Esophagus squamous epithelium (tissue), 5 donors: ENCODE measurements around the gene SLC19A1. TPM values are rescaled to one million over a fixed set of nuclear protein-coding genes. Genes with fewer than 3 reads are reported as not detected.

Experiments used
- DNase-seq: peaks from one replicate; lab custom pipeline; 2025; lab: John Stamatoyannopoulos, UW
- H3K27ac ChIP-seq, 4 donors: fragments of 200-600 bp; sonication (generic); one replicate each; pipeline ENCODE4 v1.5.1; 2016 to 2019; ENCODE audit warnings: mild to moderate bottlenecking in 1 of 4
- H3K27me3 ChIP-seq, 4 donors: fragments of 200-600 bp; sonication (generic); 1 replicate in 3 of 4; 2 replicates in 1 of 4; pipeline versions ENCODE4 v1.5.1 to v1.6.0; 2017 to 2021; ENCODE audit warnings: antibody characterized with exemption in 1 of 4
- H3K36me3 ChIP-seq, 3 donors: fragments of 200-600 bp; sonication (generic); one replicate each; pipeline ENCODE4 v1.5.1; 2016 to 2019
- H3K4me1 ChIP-seq, 3 donors: fragments of 200-600 bp; sonication (generic); one replicate each; pipeline ENCODE4 v1.5.1; 2017 to 2019
- H3K4me3 ChIP-seq, 4 donors: fragments of 200-600 bp; sonication (generic); 1 replicate in 3 of 4; 2 replicates in 1 of 4; pipeline ENCODE4 v1.5.1; 2016 to 2019; ENCODE audit warnings: mild to moderate bottlenecking in 2 of 4, moderate library complexity in 1 of 4
- H3K9me3 ChIP-seq, 3 donors: fragments of 200-600 bp; sonication (generic); one replicate each; pipeline ENCODE4 v1.5.1; 2016 to 2019
- POLR2A ChIP-seq, 4 donors: fragments of 450-650 bp; IDR thresholded peaks; one replicate each; pipeline ENCODE4 v1.6.1; 2017; ENCODE audit warnings: antibody characterized with exemption in 4 of 4, mild to moderate bottlenecking in 4 of 4, moderate library complexity in 3 of 4
- WGBS, 2 donors: methylation state at CpG; one replicate each; pipeline ENCODE4 v1.1.5; 2018; 5-methylcytosine and 5-hydroxymethylcytosine counted together
- intact Hi-C: fragments of 100-400 bp; cut with DNase I; formaldehyde crosslinking; loops from one replicate; pipeline ENCODE4 v1.15.0; 2022
- total RNA-seq, 4 donors: library from RNA; depleted of rRNA; stranded (reverse); fragments of >200 nt; gene quantifications; one replicate each; pipeline ENCODE4 v1.1.0, GENCODE V29; 2016
- TF ChIP-seq, protein P1 (sequence below), 6 experiments: fragments of 450-650 bp in 4 of 6; fragments of 200-600 bp in 2 of 6; sonication (generic) in 2 of 6; IDR thresholded peaks; one replicate each; pipeline ENCODE4 v1.5.1; 2016 to 2019; ENCODE audit warnings: antibody characterized with exemption in 6 of 6, mild to moderate bottlenecking in 4 of 6, moderate library complexity in 4 of 6
- donor health status: DM: yes; HTN: yes; CAD: no.

Gene SLC19A1
- total RNA-seq, 4 donors from 2014 or later, result 1.6 to 4.6 (median 2.9) TPM

DNA sequence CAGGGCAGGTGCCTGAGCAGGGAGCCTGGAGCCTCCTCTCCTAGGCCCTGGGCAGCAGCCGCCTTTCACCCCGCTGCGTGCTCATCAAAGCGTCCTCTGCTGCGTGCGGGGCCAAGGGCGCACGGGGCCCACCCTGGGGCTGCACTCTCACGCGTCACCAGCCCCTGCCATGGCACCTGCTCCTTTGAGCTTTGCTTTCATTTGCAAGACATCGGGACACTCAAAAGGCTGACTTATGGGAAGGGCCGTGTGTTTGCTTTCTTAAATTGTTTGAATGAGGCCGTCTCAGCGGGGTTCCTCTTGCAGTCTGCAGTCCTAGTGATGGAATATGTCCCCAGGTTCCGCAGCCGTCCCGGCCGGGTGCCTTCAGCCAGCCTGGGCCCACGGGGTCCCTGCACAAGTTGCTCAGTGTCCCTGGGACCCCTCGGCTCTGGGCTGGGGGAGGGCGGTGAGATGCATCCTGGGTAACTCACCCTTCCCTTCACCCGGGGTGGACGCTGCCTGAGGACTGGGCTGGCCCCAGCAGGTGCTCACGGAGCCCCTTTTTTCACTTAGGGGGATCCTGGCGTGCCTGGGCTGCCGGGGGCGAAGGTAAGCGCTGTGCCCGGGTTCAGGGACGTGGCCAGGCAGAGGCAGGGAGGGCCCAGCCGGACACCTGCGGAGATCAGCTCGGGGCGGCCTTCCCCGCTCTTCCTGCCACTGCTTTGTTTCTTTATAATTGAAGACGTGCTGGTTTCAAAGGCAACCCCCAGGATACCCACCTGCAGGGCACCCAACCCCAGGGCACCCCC, 53.1 kb downstream of the SLC19A1 start:
- Histone ChIP-seq H3K36me3 (peaks cover 0 to 70% (median 0%) of the 10 kb centered on the region in 3 donors), H3K27ac (no peak overlapping the region), H3K4me1 (peaks cover 0 to 4% (median 0%) of the 10 kb centered on the region in 3 donors), H3K27me3 (no peaks in the 10 kb centered on the region), H3K4me3 (no peak overlapping the region), H3K9me3 (no peaks in the 10 kb centered on the region)
- TF ChIP-seq POLR2A (IDR thresholded peaks at IDR 0.05), result no peak
- TF ChIP-seq, protein P1, sequence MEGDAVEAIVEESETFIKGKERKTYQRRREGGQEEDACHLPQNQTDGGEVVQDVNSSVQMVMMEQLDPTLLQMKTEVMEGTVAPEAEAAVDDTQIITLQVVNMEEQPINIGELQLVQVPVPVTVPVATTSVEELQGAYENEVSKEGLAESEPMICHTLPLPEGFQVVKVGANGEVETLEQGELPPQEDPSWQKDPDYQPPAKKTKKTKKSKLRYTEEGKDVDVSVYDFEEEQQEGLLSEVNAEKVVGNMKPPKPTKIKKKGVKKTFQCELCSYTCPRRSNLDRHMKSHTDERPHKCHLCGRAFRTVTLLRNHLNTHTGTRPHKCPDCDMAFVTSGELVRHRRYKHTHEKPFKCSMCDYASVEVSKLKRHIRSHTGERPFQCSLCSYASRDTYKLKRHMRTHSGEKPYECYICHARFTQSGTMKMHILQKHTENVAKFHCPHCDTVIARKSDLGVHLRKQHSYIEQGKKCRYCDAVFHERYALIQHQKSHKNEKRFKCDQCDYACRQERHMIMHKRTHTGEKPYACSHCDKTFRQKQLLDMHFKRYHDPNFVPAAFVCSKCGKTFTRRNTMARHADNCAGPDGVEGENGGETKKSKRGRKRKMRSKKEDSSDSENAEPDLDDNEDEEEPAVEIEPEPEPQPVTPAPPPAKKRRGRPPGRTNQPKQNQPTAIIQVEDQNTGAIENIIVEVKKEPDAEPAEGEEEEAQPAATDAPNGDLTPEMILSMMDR (IDR thresholded peaks at IDR 0.05), result no peak
- 76 to 86% methylated on average over 11 to 15 of the region's 36 CpGs for WGBS, 2 donors
- no peak for DNase-seq
- intact Hi-C loops, result no loop called here

DNA sequence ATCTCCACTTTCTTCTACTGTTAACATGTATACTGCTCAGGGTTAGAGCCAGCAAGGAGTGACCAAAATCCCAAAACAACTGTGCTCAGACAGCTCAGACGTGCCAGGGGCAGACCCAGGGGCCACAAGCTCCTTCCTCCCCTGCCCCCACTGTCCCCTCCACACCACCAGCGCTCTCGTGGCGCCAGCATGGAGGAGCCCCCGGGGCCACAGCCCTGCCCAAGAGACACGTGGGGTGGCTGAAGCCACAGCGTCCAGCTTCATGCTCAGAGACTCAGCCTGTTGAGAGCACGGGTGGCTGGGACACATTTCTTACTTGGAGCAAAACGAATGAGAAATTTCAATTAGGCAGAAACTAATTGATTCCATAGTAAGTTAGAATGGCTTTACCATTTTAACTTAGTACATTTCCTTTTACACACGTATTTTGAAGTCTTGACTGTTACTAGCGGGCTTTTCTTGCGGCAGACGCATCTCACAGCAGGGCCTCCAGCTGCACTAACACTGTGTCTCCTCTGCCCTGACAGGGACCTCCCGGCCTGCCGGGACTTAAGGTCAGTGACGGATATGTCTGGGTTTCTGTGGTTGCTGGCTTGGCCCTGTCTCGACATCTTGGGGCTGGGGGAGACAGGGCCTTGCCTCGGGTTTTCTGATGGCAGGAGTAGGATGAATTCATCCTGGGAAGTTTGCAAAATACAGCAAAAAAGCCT, 54.2 kb downstream of the SLC19A1 start:
- Histone ChIP-seq H3K4me1 (peaks cover 0 to 4% (median 0%) of the 10 kb centered on the region in 3 donors), H3K4me3 (no peak overlapping the region), H3K36me3 (peaks cover 0 to 68% (median 0%) of the 10 kb centered on the region in 3 donors), H3K27ac (no peak overlapping the region), H3K9me3 (no peaks in the 10 kb centered on the region), H3K27me3 (no peaks in the 10 kb centered on the region)
- TF ChIP-seq POLR2A (IDR thresholded peaks at IDR 0.05), result no peak
- TF ChIP-seq, protein P1 (IDR thresholded peaks at IDR 0.05), result no peak
- intact Hi-C loops, result no loop called here
- 91 to 92% methylated on average over 8 to 9 of the region's 18 CpGs for WGBS, 2 donors
- no peak for DNase-seq

DNA sequence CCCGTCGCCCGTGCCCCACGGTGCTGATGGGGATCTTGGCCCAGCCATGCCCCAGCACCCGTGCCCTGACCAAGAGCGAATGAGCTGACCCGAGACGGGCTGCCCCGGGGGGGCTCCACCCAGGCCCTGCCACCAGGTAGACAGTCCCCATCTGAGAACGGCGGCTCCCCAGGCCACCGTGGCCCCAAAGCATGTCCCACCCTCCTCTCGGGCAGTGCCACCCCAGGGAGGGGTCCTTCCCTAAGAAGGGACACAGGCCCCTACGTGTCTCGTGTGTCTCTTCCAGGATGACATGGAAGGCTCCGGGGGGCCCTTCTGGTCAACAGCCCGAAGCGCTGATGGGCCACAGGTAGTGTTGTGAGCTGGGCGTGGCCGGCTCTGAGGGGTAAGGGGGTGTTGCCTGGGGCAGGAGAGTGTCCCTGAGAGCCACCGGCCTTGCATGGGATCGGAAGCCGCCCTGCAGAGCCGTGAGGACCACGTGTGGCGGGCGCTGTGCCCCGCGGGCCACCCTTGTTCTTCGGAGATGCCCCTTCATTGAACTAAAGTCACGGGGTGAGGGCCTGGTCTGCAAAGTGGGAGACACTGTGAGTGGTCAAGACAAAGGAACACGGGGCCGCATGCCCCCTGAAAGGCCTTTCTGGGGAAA, 55.0 kb downstream of the SLC19A1 start:
- no peak overlapping the region for H3K27ac ChIP-seq
- TF ChIP-seq, protein P1 (IDR thresholded peaks at IDR 0.05), result no peak
- TF ChIP-seq POLR2A (IDR thresholded peaks at IDR 0.05), result no peak
- H3K4me1 ChIP-seq, result peaks cover 0 to 4% (median 0%) of the 10 kb centered on the region in 3 donors
- intact Hi-C loops, result no loop called here
- no peaks in the 10 kb centered on the region for H3K9me3 ChIP-seq
- WGBS, 2 donors, result 86 to 95% methylated on average over 2 to 3 of the region's 33 CpGs
- no peak overlapping the region for H3K4me3 ChIP-seq
- H3K36me3 ChIP-seq, result peaks cover 0 to 68% (median 4%) of the 10 kb centered on the region in 3 donors
- H3K27me3 ChIP-seq, result no peaks in the 10 kb centered on the region
- no peak for DNase-seq

DNA sequence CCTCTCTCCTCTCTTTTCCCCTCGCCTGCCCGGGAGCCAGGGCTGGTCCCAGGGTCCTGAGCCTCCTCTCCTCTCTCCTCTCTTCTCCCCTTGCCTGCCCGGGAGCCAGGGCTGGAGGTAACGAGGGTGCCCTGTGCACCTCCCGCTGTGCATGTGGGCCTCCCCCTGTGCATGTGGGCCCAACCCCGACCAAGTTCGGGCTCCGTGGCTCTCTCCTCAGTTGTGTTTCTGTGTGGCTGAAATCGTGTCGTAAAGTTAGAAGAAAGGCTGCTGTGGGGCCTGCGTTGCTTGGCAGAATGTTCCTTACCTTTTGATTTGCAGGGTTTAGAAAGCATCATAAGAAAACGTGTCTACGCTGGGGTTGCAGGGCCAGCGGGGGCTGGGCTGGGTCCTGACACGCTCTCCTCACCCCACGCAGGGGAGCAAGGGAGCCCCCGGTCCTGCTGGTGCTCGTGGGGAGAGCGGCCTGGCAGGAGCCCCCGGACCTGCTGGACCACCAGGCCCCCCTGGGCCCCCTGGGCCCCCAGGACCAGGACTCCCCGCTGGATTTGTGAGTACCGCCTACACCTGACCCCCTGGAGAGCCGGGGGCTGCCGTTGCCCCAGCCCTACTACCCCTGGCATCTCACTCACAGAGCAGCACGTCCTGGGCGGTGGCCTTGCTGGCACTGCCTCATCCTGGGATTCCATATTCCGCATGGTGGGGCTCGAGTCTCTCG, 55.6 kb downstream of the SLC19A1 start:
- DNase-seq, result no peak
- 85 to 87% methylated on average over 8 to 13 of the region's 29 CpGs for WGBS, 2 donors
- no peaks in the 10 kb centered on the region for H3K9me3 ChIP-seq
- H3K4me1 ChIP-seq, result no peaks in the 10 kb centered on the region
- H3K27me3 ChIP-seq, result no peaks in the 10 kb centered on the region
- TF ChIP-seq POLR2A (IDR thresholded peaks at IDR 0.05), result no peak
- TF ChIP-seq, protein P1 (IDR thresholded peaks at IDR 0.05), result no peak
- intact Hi-C loops, result no loop called here
- no peak overlapping the region for H3K4me3 ChIP-seq
- H3K27ac ChIP-seq, result no peak overlapping the region
- H3K36me3 ChIP-seq, result peaks cover 0 to 70% (median 9%) of the 10 kb centered on the region in 3 donors
